ENCODE measurements around the gene SPP2.

GRCh38 chr2:234015861-234016260 is 34.6 kb upstream of the SPP2 start:
- TF ChIP-seq POLR2A (IDR thresholded peaks at IDR 0.05) (no peak), CTCF (IDR thresholded peaks at IDR 0.05) (no peak)
